ENCODE measurements around the gene SIGLEC1.

The SIGLEC1 gene

GRCh38 chr20:3680701-3681351 lies 31.6 kb downstream of the SIGLEC1 start:
- H3K9ac ChIP-seq (ENCODE audit: insufficient read length), result no peak overlapping the region
- H3K27ac ChIP-seq, result no peak overlapping the region
- no peak for DNase-seq (ENCODE audit: low read depth, low spot score)
- no peaks in the 10 kb centered on the region for H3K36me3 ChIP-seq (ENCODE audit: insufficient read depth, low read length)
- H3K9me3 ChIP-seq (ENCODE audit: low read depth, low read length), result no peaks in the 10 kb centered on the region
- H3K4me3 ChIP-seq, result no peak overlapping the region
- TF ChIP-seq POLR2AphosphoS5 (IDR thresholded peaks at IDR 0.05; ENCODE audit: borderline replicate concordance, low read depth, low read length), result no peak
- TF ChIP-seq FOXP2 (optimal IDR thresholded peaks at IDR 0.05; ENCODE audit: control extremely low read depth, extremely low read length, insufficient read depth), result no peak
- TF ChIP-seq EZH2 (IDR thresholded peaks at IDR 0.05), result no peak

GRCh38 chr20:3679749-3680700 lies 32.4 kb downstream of the SIGLEC1 start:
- no peak for TF ChIP-seq FOXP2 (optimal IDR thresholded peaks at IDR 0.05; ENCODE audit: control extremely low read depth, extremely low read length, insufficient read depth)
- H3K4me3 ChIP-seq, result no peak overlapping the region
- DNase-seq (ENCODE audit: low read depth, low spot score), result no peak

GRCh38 chr20:3678856-3679720 lies 33.3 kb downstream of the SIGLEC1 start:
- no peak overlapping the region for H3K27ac ChIP-seq
- no peak overlapping the region for H3K4me3 ChIP-seq
- no peak overlapping the region for H3K9ac ChIP-seq (ENCODE audit: insufficient read length)
- H3K36me3 ChIP-seq (ENCODE audit: insufficient read depth, low read length), result no peaks in the 10 kb centered on the region
- TF ChIP-seq POLR2AphosphoS5 (IDR thresholded peaks at IDR 0.05; ENCODE audit: borderline replicate concordance, low read depth, low read length), result no peak
- no peak for TF ChIP-seq EZH2 (IDR thresholded peaks at IDR 0.05)
- TF ChIP-seq FOXP2 (optimal IDR thresholded peaks at IDR 0.05; ENCODE audit: control extremely low read depth, extremely low read length, insufficient read depth), result no peak
- no peak for DNase-seq (ENCODE audit: low read depth, low spot score)
- no peaks in the 10 kb centered on the region for H3K9me3 ChIP-seq (ENCODE audit: low read depth, low read length)

More at GRCh38 chr20:3679749-3680700, 32.4 kb downstream of the SIGLEC1 start:
- no peaks in the 10 kb centered on the region for H3K36me3 ChIP-seq (ENCODE audit: insufficient read depth, low read length)
- H3K9me3 ChIP-seq (ENCODE audit: low read depth, low read length), result no peaks in the 10 kb centered on the region
- no peak overlapping the region for H3K27ac ChIP-seq
- no peak overlapping the region for H3K9ac ChIP-seq (ENCODE audit: insufficient read length)

- Histone ChIP-seq H3K27ac (no peak overlapping the region), H3K9ac (ENCODE audit: insufficient read length) (no peak overlapping the region), H3K36me3 (ENCODE audit: insufficient read depth, low read length) (no peaks in the 10 kb centered on the region), H3K4me3 (no peak overlapping the region), H3K9me3 (ENCODE audit: low read depth, low read length) (no peaks in the 10 kb centered on the region)
- no peak for DNase-seq (ENCODE audit: low read depth, low spot score)
- TF ChIP-seq EZH2 (IDR thresholded peaks at IDR 0.05), result no peak
- TF ChIP-seq FOXP2 (optimal IDR thresholded peaks at IDR 0.05; ENCODE audit: control extremely low read depth, extremely low read length, insufficient read depth), result no peak
- TF ChIP-seq POLR2AphosphoS5 (IDR thresholded peaks at IDR 0.05; ENCODE audit: borderline replicate concordance, low read depth, low read length), result no peak
Observed at GRCh38 chr20:3678198-3678597, 34.2 kb downstream of the SIGLEC1 start.

- no peak overlapping the region for H3K27ac ChIP-seq
- no peaks in the 10 kb centered on the region for H3K36me3 ChIP-seq (ENCODE audit: insufficient read depth, low read length)
- no peak for TF ChIP-seq POLR2AphosphoS5 (IDR thresholded peaks at IDR 0.05; ENCODE audit: borderline replicate concordance, low read depth, low read length)
- no peak overlapping the region for H3K4me3 ChIP-seq
- no peak for DNase-seq (ENCODE audit: low read depth, low spot score)
- no peaks in the 10 kb centered on the region for H3K9me3 ChIP-seq (ENCODE audit: low read depth, low read length)
- H3K9ac ChIP-seq (ENCODE audit: insufficient read length), result no peak overlapping the region
Observed at GRCh38 chr20:3677733-3678132, 34.7 kb downstream of the SIGLEC1 start.

GRCh38 chr20:3674995-3675900 lies 37.2 kb downstream of the SIGLEC1 start:
- no peak overlapping the region for H3K4me3 ChIP-seq
- H3K36me3 ChIP-seq (ENCODE audit: insufficient read depth, low read length), result no peaks in the 10 kb centered on the region
- TF ChIP-seq EZH2 (IDR thresholded peaks at IDR 0.05) (no peak), POLR2AphosphoS5 (IDR thresholded peaks at IDR 0.05; ENCODE audit: borderline replicate concordance, low read depth, low read length) (no peak), FOXP2 (optimal IDR thresholded peaks at IDR 0.05; ENCODE audit: control extremely low read depth, extremely low read length, insufficient read depth) (no peak)
- no peak overlapping the region for H3K9ac ChIP-seq (ENCODE audit: insufficient read length)
- no peaks in the 10 kb centered on the region for H3K9me3 ChIP-seq (ENCODE audit: low read depth, low read length)
- no peak for DNase-seq (ENCODE audit: low read depth, low spot score)
- no peak overlapping the region for H3K27ac ChIP-seq

- no peak overlapping the region for H3K27ac ChIP-seq
- H3K9me3 ChIP-seq (ENCODE audit: low read depth, low read length), result no peaks in the 10 kb centered on the region
- no peak overlapping the region for H3K4me3 ChIP-seq
- no peak for DNase-seq (ENCODE audit: low read depth, low spot score)
- no peak overlapping the region for H3K9ac ChIP-seq (ENCODE audit: insufficient read length)
- TF ChIP-seq FOXP2 (optimal IDR thresholded peaks at IDR 0.05; ENCODE audit: control extremely low read depth, extremely low read length, insufficient read depth) (no peak), POLR2AphosphoS5 (IDR thresholded peaks at IDR 0.05; ENCODE audit: borderline replicate concordance, low read depth, low read length) (no peak), EZH2 (IDR thresholded peaks at IDR 0.05) (no peak)
- no peaks in the 10 kb centered on the region for H3K36me3 ChIP-seq (ENCODE audit: insufficient read depth, low read length)
Observed at GRCh38 chr20:3674447-3674846, 38.0 kb downstream of the SIGLEC1 start.

All from SK-N-MC (cell line).